Upper lobe of left lung (tissue), 6 donors: ENCODE measurements around the gene CYP46A1. TPM values are rescaled to one million over a fixed set of nuclear protein-coding genes. Genes with fewer than 3 reads are reported as not detected.

Experiments
- ATAC-seq, 2 donors: fragments of 200-7000 bp; cut with Tn5 transposase; one replicate each; pipeline ENCODE4 v1.9.1; 2022; ENCODE audit warnings: mild to moderate bottlenecking in 2 of 2, moderate library complexity in 2 of 2; ENCODE audit not compliant: low FRiP score in 2 of 2
- DNase-seq, 2 donors: peaks; one replicate each; pipeline ENCODE4 v3.0.0-alpha.2; 2019 to 2020
- H3K27ac ChIP-seq, 4 donors: fragments of 200-600 bp; sonication (generic); one replicate each; pipeline ENCODE4 v1.5.1; 2016 to 2019
- H3K27me3 ChIP-seq, 4 donors: fragments of 200-600 bp; sonication (generic); one replicate each; pipeline ENCODE4 v1.5.1; 2017 to 2019
- H3K36me3 ChIP-seq, 4 donors: fragments of 200-600 bp; sonication (generic); one replicate each; pipeline ENCODE4 v1.5.1; 2016 to 2019
- H3K4me1 ChIP-seq, 4 donors: fragments of 200-600 bp; sonication (generic); one replicate each; pipeline ENCODE4 v1.5.1; 2018 to 2019
- H3K4me3 ChIP-seq, 4 donors: fragments of 200-600 bp; sonication (generic); one replicate each; pipeline ENCODE4 v1.5.1; 2017 to 2019; ENCODE audit warnings: mild to moderate bottlenecking in 2 of 4, moderate library complexity in 1 of 4
- H3K9me3 ChIP-seq, 4 donors: fragments of 200-600 bp; sonication (generic); one replicate each; pipeline ENCODE4 v1.5.1; 2018 to 2019
- EP300 ChIP-seq, 4 donors: sonication (generic); formaldehyde crosslinking; IDR thresholded peaks; one replicate each; pipeline ENCODE4 v1.5.1; 2017; ENCODE audit warnings: antibody characterized with exemption in 4 of 4, control low read depth in 2 of 4
- POLR2A ChIP-seq, 4 donors: fragments of 450-650 bp; IDR thresholded peaks; one replicate each; pipeline ENCODE4 v1.5.1; 2016 to 2017; ENCODE audit warnings: antibody characterized with exemption in 4 of 4, mild to moderate bottlenecking in 2 of 4
- POLR2AphosphoS5 ChIP-seq, 2 donors: sonication (generic); formaldehyde crosslinking; IDR thresholded peaks; one replicate each; pipeline ENCODE4 v1.5.1; 2017; ENCODE audit warnings: antibody characterized with exemption in 2 of 2
- WGBS, 2 donors: methylation state at CpG; one replicate each; pipeline ENCODE4 v1.1.5; 2017 to 2018; 5-methylcytosine and 5-hydroxymethylcytosine counted together
- total RNA-seq, 6 donors: library from RNA; depleted of rRNA in 4 of 6; stranded (reverse); fragments of >200 nt in 4 of 6; gene quantifications; one replicate each; pipeline versions ENCODE4 v1.1.0 to v1.2.1, GENCODE V29; 2016 to 2021
- TF ChIP-seq, protein P1 (sequence below), 6 experiments: fragments of 450-650 bp in 4 of 6; fragments of 200-600 bp in 2 of 6; sonication (generic) in 2 of 6; IDR thresholded peaks; one replicate each; pipeline ENCODE4 v1.5.1; 2016 to 2019; ENCODE audit warnings: antibody characterized with exemption in 6 of 6
- donor health status: DM: no; HTN: no; CAD: no; lungs with moderate emphysema.
- donor health status: DM: no; HTN: yes; CAD: no; lungs with severe emphysema.

The CYP46A1 gene
- total RNA-seq, 6 donors from 2014 or later, result 0.15 to 12.6 (median 1.2) TPM

DNA sequence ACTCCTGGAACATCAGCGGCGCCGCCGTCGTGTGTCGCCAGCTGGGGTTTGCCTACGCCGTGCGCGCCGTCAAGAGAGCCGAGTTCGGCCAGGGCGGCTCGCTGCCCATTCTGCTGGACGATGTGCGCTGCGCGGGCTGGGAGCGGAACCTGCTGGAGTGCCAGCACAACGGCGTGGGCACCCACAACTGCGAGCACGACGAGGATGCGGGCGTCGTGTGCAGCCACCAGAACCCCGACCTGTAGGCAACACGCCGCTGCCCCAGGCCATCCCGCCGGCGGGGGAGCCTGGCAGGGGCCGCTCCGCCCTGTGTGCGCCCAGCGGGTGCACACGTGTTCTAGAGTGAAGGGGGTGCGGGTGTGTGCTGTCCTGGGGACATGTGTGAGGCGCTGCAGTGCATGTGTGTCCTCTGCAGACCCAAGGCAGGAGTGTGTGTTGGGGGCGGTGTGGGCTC, 8.7 kb upstream of the CYP46A1 start:
- 72 to 81% methylated on average over 20 to 42 of the region's 42 CpGs for WGBS, 2 donors

DNA sequence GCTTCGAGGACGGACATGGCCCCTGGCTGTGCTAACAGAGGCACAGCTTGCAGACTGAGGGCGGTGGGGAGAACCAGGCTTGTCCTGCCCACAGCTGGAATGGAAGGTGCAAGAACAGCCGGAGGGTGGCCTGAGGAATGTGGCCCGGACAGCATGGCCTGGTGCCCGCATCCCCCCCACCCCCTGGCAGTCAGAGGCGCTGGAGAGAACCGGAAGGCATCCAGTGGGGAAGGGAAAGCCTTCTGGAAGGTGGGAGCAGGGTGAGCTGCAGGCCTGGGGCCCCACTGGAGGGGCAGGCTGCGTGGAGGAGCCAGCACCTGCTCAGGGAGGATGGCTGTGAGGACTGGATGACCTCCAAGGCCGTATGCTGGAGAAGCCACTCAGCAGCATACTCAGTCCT, 8.1 kb upstream of the CYP46A1 start:
- Histone ChIP-seq H3K27me3 (peaks cover 0 to 5% (median 0%) of the 10 kb centered on the region in 4 donors), H3K4me3 (no peak overlapping the region), H3K4me1 (no peaks in the 10 kb centered on the region), H3K9me3 (peaks cover 0 to 12% (median 9%) of the 10 kb centered on the region in 4 donors), H3K36me3 (no peaks in the 10 kb centered on the region), H3K27ac (no peak overlapping the region)
- ATAC-seq, result no peak
- TF ChIP-seq EP300 (IDR thresholded peaks at IDR 0.05) (no peak), POLR2AphosphoS5 (IDR thresholded peaks at IDR 0.05) (no peak), POLR2A (IDR thresholded peaks at IDR 0.05) (no peak)
- TF ChIP-seq, protein P1, sequence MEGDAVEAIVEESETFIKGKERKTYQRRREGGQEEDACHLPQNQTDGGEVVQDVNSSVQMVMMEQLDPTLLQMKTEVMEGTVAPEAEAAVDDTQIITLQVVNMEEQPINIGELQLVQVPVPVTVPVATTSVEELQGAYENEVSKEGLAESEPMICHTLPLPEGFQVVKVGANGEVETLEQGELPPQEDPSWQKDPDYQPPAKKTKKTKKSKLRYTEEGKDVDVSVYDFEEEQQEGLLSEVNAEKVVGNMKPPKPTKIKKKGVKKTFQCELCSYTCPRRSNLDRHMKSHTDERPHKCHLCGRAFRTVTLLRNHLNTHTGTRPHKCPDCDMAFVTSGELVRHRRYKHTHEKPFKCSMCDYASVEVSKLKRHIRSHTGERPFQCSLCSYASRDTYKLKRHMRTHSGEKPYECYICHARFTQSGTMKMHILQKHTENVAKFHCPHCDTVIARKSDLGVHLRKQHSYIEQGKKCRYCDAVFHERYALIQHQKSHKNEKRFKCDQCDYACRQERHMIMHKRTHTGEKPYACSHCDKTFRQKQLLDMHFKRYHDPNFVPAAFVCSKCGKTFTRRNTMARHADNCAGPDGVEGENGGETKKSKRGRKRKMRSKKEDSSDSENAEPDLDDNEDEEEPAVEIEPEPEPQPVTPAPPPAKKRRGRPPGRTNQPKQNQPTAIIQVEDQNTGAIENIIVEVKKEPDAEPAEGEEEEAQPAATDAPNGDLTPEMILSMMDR (IDR thresholded peaks at IDR 0.05), result no peak
- peak in 1 of 2 donors; percentile 71 for DNase-seq
- 56 to 67% methylated on average over 8 to 10 of the region's 10 CpGs for WGBS, 2 donors

More for the DNA sequence above, 8.7 kb upstream of the CYP46A1 start:
- no peak overlapping the region for H3K4me3 ChIP-seq
- ATAC-seq (no peak), DNase-seq (peak in 1 of 2 donors; percentile 79)
- H3K27me3 ChIP-seq, result peaks cover 0 to 5% (median 0%) of the 10 kb centered on the region in 4 donors
- H3K9me3 ChIP-seq, result peaks cover 0 to 12% (median 9%) of the 10 kb centered on the region in 4 donors
- no peaks in the 10 kb centered on the region for H3K4me1 ChIP-seq
- H3K36me3 ChIP-seq, result no peaks in the 10 kb centered on the region
- no peak overlapping the region for H3K27ac ChIP-seq
- TF ChIP-seq, protein P1 (IDR thresholded peaks at IDR 0.05), result no peak
- no peak for TF ChIP-seq POLR2AphosphoS5 (IDR thresholded peaks at IDR 0.05)
- no peak for TF ChIP-seq EP300 (IDR thresholded peaks at IDR 0.05)
- TF ChIP-seq POLR2A (IDR thresholded peaks at IDR 0.05), result no peak

DNA sequence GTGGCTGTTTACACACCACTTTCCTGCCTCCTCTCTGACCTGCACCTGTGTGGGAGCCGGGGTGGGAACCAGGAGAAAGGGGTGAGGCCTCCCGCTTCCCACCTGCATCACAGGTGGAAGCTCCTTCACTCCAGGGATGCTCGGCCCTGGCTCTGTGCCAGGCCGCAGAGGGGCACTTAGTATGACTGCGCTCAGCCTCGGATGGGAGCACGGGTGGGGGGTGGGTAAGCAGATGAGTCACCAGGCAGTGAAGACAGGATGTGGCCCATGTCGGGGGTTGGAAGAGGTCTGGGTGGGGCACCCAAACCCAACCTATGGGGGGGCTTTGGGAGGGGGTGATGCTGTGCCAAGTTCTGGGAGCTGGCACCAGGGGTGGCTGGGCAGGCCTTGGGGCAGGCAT, 7.4 kb upstream of the CYP46A1 start:
- H3K27me3 ChIP-seq, result peaks cover 0 to 5% (median 0%) of the 10 kb centered on the region in 4 donors
- no peaks in the 10 kb centered on the region for H3K36me3 ChIP-seq
- WGBS, 2 donors, result 65% methylated on average over 8 of the region's 8 CpGs; no CpG with 5 or more reads in 1 of the 2 donors
- no peak for ATAC-seq
- DNase-seq, result peak in 1 of 2 donors; percentile 73
- no peak overlapping the region for H3K27ac ChIP-seq
- TF ChIP-seq POLR2A (IDR thresholded peaks at IDR 0.05) (no peak), POLR2AphosphoS5 (IDR thresholded peaks at IDR 0.05) (no peak), EP300 (IDR thresholded peaks at IDR 0.05) (no peak)
- TF ChIP-seq, protein P1 (IDR thresholded peaks at IDR 0.05), result no peak
- H3K4me3 ChIP-seq, result no peak overlapping the region
- peaks cover 0 to 12% (median 9%) of the 10 kb centered on the region in 4 donors for H3K9me3 ChIP-seq
- no peaks in the 10 kb centered on the region for H3K4me1 ChIP-seq

DNA sequence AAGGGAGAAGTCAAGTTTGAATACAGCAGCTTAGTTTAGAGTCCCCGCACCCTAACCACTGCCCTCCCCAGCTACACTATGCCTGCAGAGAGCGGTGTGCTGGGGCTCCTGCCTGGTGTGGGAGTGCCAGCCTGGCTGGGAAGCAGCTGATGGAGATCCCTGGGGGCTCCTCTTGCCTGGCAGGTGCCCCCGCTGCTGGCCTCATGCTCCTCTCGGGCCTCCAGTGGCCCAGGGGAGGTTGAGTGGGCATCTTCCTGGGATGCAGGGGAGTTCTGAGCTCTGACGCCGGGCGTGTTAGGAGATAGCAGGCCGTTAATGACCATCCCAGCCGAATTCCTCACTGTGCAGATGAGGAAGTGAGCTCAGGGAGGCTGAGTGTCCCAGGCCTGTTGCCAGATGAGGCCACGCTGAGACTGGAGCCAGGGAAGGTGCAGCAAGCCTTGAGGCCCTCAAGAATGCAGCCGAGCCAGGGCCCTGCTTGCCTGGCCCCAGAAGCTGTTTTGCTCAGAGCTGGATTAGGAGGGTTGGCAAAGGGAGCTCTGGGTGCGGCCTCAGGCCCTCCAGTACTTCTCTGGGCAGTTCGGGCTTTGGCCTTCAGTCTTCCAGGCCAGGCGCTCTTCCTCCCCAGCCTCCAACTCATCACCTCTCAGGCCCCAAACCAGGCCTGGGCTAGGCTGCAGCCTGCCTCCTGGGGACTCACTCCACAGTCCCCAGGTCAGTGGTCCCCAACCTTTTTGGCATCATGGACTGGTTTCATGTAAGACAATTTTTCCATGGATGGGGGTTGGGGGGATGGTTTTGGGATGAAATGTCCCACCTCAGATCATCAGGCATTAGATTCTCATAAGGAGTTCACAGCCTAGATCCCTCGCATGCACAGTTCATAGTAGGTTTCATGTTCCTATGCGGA, 6.6 kb upstream of the CYP46A1 start:
- 76 to 81% methylated on average over 12 to 14 of the region's 16 CpGs for WGBS, 2 donors
- TF ChIP-seq POLR2AphosphoS5 (IDR thresholded peaks at IDR 0.05) (no peak), POLR2A (IDR thresholded peaks at IDR 0.05) (no peak), EP300 (IDR thresholded peaks at IDR 0.05) (no peak)
- TF ChIP-seq, protein P1 (IDR thresholded peaks at IDR 0.05), result no peak
- Histone ChIP-seq H3K4me3 (no peak overlapping the region), H3K4me1 (peaks cover 0 to 2% (median under 1%) of the 10 kb centered on the region in 4 donors), H3K9me3 (peaks cover 0 to 12% (median 9%) of the 10 kb centered on the region in 4 donors), H3K27me3 (peaks cover 0 to 5% (median 0%) of the 10 kb centered on the region in 4 donors), H3K27ac (peak overlapping the region in 2 of 4 donors; percentile 8 to 39), H3K36me3 (no peaks in the 10 kb centered on the region)
- DNase-seq, result peak; percentile 51 to 83
- ATAC-seq, result peak in 1 of 2 donors; percentile 68
